NCI-H774 (cell line): ENCODE results near the gene SMPX.
A peak's percentile ranks its signal among the peaks of the same experiment; 100 is the strongest.
"Not testable (repeated sequence)": the region's sequence is repeated elsewhere in the genome, so short reads cannot be mapped to it uniquely, and the experiment has no call there.

Experiments used
- DNase-seq: peaks from one replicate; lab custom pipeline; 2025; lab: John Stamatoyannopoulos, UW

SMPX gene

DNA sequence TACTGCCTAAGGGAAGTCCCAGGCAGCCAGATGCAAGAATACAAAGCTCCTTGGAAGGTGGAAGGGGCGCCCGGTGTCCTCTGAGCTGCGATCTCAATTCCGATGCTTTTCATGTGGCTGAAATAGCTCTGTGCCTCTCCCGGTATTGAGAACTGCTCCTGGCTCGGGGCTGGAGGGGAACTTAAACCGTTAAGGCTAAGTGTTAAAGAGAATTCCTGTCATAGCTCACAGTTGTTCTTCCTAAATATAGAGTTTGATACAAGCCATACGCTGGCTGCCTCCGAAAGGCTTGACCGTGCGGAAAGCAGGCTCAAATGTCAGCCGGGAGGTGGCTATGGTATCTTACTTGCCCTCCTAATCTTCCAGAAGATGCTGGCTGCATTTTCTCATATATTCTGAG is at the start of gene SMPX:
Gene SMPX, minus strand, starts transcription at position 157 of the 400 bp plus-strand sequence. CDS start 3,826 bp downstream, outside the sequence.
- no peak for DNase-seq

- no peak for DNase-seq
Observed at GRCh38 chrX:21806691-21807090, 48.8 kb upstream of the SMPX start.

DNA sequence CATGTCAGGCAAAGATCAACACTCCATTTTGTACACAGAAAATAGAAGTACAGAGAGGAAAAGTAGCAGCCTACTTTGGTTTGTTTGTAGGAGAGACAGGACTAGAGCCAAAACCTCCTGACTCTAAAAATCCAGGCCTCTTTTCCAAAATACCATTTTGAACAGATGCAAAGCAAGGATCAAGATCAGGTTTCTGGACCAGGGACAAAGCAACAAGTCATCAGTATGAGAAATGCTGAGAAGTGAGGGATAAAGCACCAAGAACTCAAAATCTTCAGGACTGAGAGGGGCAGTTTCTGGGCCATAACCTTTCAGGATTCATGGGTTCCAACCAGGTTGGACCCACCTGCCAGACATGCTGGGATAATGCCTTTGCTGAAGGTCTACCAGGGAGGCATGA is 44.9 kb upstream of the SMPX start:
- DNase-seq, result no peak

DNA sequence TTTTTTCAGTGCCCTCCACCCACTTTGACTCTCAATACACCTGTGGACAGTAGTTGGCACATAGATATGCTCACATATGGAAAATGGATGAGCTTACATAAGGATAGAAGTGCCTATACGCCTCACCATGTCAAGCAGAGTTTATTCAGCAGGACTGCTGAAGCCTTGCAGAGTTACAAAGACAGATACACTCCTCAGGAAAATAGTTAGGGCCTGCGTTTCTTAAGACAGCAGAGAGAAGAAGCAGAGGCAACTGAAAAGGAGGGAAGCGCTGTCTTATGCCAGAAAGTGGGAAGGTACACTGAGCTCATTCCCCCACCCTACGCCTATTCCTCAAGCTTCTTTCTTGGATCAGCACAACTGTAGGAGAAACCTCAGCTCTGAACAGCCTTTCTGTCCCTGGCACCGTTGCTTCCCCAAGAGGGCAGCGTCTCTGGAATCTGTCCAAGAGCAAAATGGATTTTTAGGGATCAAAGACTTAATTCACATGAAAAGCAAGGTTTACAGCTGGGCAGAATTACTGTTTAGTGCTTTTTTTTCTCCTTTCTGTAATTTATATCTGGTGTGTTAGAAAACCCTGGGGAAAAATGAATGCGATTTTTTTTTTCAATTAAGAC is 44.2 kb upstream of the SMPX start:
- DNase-seq, result no peak

GRCh38 chrX:21800344-21800770 is 42.4 kb upstream of the SMPX start:
- no peak for DNase-seq

GRCh38 chrX:21799767-21800166 is 41.9 kb upstream of the SMPX start:
- no peak for DNase-seq

- DNase-seq, result peak; percentile 54
Observed at GRCh38 chrX:21798677-21799219, 40.8 kb upstream of the SMPX start.

- DNase-seq, result no peak
Observed at GRCh38 chrX:21781976-21782375, 24.1 kb upstream of the SMPX start.

- DNase-seq, result no peak
Observed at GRCh38 chrX:21781525-21781924, 23.6 kb upstream of the SMPX start.

GRCh38 chrX:21779095-21779494 is 21.2 kb upstream of the SMPX start:
- no peak for DNase-seq

DNA sequence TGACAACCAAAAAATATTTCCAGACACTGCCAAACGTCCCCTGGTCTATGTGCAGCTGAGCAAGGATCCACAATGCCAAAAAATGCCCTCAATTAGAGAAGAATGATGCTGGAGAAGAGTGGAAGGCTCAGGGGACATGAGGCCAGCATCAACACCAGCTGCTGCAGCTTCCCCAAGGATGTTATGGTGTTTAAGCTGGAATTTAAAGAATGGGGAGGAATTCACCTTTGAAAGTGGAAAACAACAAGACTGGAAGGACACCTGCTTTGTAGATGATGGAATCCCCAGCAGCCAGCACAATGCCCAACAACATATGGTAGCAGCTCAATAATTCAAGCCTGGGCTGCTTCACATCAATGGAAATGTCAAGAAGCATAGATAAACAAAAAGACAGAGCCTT is 20.3 kb upstream of the SMPX start:
- no peak for DNase-seq

GRCh38 chrX:21775128-21775527 is 17.2 kb upstream of the SMPX start:
- not testable (repeated sequence) for DNase-seq

DNA sequence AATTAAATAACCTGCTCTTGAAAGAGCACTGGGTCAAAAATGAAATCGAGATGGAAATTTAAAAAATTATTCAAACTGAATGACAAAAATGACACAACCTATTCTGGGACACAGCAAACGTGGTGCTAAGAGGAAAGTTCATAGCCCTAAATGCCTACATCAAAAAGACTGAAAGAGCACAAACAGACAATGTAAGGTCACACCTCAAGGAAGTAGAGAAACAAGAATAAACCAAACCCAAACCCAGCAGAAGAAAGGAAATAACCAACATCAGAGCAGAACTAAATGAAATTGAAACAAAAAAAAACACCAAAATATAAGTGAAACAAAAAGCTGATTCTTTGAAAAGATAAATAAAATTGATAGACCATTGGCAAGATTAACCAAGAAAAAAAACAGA is 15.1 kb upstream of the SMPX start:
- not testable (repeated sequence) for DNase-seq

DNA sequence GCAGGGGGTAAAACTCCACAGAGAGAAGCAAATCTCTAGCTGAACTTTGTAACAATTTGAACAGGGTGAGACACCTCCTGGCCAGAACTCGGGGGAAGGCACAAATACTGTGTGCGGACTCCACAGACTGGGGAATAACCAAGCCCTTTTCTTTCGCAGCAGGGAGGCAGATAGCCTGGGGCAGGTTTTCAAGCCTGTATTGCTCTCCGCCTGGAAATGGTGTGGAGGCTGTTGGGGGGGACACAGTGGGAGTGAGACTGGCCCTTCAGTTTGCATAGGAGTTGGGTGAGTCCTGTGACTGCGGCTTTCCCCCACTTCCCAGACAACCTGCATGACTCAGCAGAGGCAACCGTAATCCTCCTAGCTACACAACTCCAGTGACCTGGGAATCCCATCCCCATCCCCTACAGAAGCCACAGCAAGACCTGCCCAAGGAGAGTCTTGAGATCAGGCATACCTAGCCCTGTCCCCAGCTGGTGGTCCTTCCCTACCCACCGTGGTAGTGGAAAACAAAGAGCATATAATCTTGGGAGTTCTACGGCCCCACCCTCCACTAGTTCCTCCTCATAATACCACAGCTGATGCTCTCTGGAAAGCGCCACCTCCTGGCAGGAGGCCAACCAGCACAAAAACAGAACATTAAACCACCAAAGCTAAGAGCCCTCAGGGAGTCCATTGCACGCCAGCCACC is 12.9 kb upstream of the SMPX start:
- DNase-seq, result no peak

- DNase-seq, result no peak
Observed at GRCh38 chrX:21766101-21766500, 8.2 kb upstream of the SMPX start.

GRCh38 chrX:21764008-21764407 is 6.1 kb upstream of the SMPX start:
- no peak for DNase-seq

DNA sequence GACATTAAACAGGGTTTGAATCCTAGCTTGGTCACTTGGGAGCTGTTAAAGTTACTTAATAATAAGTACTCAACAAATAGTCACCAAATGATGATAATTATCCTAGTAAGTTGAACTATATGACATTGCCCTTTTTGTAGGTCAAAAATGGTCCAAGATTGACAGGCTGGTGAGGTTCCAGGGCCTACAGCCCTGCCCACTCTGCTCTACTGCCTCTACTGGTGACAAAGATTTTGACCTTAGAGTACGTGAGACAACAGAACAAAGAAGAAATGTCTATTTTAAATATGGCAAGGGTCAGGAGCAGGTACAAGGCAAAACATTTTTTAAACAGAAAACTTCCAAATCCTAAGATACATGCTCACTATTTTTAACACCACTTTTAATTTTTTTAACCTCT is 572 bp upstream of the SMPX start:
- no peak for DNase-seq

DNA sequence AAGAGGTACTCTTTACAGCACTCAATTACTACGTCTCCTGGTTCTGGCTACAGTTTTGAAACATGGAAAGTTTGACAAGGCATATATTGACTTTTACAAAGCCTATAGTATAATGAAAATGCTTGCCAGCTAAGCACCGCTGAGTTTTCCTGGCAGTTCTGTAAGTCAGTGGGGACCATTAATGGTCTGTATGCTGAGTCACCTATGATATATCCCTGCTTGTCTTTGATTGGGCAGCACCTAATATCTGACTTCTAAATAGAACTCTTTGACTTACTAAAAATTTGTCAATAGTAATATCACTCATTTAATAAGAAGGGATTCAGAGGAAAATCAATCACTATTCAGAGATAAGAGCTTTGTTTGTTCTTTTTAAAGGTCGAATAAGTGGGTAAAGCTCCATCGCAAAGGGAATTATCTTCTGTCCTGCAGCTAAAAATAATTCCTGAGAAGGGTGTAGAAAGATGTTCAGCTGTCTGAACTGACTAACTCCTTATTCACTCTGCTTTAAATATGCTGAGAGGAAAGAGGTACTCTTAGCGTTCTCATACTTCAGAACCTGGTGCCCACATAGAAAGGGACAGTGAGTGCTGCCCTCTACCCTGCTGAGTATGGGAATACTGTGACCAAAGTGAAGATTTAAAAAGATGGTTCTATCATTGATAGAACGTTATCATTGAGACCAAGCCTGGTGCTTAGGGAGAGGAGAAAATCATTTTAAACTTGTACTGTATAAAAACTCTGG is 959 bp downstream of the SMPX start:
- no peak for DNase-seq

DNA sequence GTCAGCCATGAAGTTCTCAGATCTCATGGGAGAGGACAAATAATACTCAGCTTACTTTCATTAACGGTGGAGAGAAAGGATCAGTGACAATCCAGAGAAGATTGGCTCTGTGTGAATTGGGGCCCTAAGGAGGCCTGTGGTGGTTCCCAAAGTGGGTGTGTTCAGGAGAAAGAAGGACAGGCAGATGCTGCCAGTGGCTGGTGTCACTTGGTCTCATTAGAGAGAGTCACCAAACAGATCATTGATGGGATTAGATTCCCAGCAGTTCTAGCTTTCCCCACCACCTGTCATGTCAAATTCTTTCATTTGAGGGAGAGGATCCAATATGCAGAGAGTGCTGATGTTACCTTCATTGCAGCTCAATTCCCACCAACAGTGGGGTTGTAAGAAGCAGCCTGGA is 8.0 kb downstream of the SMPX start:
- no peak for DNase-seq

DNA sequence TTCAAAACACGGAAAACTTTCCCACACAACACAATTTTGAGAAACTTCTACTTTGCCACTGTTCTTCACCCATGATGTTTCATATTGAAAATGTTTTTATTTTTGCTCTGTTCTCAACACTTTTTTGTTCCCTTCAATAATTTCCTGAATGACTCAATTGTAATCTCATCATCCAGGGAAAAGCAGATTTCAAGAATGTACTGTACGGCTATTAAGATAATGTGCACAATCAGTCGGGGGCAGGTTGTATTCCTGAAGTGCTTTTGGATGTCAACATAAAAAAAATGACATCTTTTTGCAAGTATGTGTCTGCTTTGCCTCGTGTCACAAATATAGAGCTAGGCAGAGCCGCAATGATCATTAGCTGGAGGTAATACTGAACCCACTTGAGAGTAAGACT is 9.7 kb downstream of the SMPX start:
- no peak for DNase-seq

GRCh38 chrX:21747558-21747957 is 10.4 kb downstream of the SMPX start:
- DNase-seq, result no peak

- DNase-seq, result no peak
Observed at GRCh38 chrX:21745756-21746155, 12.2 kb downstream of the SMPX start.

DNA sequence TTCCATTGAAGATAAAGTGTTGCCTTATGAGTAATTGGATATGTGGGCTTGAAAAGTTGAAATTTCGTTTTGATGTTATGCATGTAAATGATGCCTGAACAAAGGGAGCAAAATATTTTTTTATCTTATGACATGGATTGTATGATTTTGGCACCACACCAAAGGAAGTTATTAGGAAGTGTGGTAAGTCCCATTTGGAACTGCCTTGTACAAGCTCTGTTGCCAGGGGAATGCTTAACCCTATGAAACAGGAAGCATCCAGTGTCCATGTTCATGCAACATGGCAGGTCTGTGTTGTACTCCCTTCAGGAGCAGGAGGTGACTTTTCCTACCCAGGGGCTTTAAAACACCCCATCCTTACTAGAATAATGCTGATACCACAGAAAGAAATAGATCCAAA is 13.2 kb downstream of the SMPX start:
- no peak for DNase-seq
